Activated naive CD8-positive, alpha-beta T cell treated with anti-CD3 and anti-CD28 coated beads for 36 hours (primary cell): ENCODE measurements around the gene EMD. TPM values are rescaled to one million over a fixed set of nuclear protein-coding genes. Genes with fewer than 3 reads are reported as not detected.

ENCODE experiments used
- DNase-seq: peaks from one replicate; pipeline ENCODE4 v3.0.0; 2021
- H3K27ac Mint-ChIP-seq: one replicate; pipeline ENCODE4 v1.8.0; 2022; ENCODE audit warnings: mild to moderate bottlenecking, moderate library complexity, mixed read lengths
- H3K27me3 Mint-ChIP-seq: one replicate; pipeline ENCODE4 v1.8.0; 2022; ENCODE audit warnings: mild to moderate bottlenecking, mixed read lengths
- H3K36me3 Mint-ChIP-seq: one replicate; pipeline ENCODE4 v1.8.0; 2021; ENCODE audit warnings: mild to moderate bottlenecking, mixed read lengths
- H3K4me1 Mint-ChIP-seq: one replicate; pipeline ENCODE4 v1.8.0; 2021; ENCODE audit warnings: mixed read lengths
- H3K4me3 Mint-ChIP-seq: one replicate; pipeline ENCODE4 v1.8.0; 2022; ENCODE audit warnings: mild to moderate bottlenecking, moderate library complexity, mixed read lengths
- H3K9me3 Mint-ChIP-seq: one replicate; pipeline ENCODE4 v1.8.0; 2022; ENCODE audit warnings: mixed read lengths
- total RNA-seq, 2 experiments: library from RNA; stranded (reverse); gene quantifications; one replicate each; pipeline ENCODE4 v1.2.3, GENCODE V29; 2021

The EMD gene
- total RNA-seq, 2 experiments from 2014 or later: 110 to 112 TPM

- Mint-ChIP-seq H3K4me1 (peaks cover 25% of the 10 kb centered on the region), H3K27me3 (no peaks in the 10 kb centered on the region)
Measured at GRCh38 chrX:154351183-154352011, 27.7 kb upstream of the EMD start.

GRCh38 chrX:154352012-154352401 is 27.1 kb upstream of the EMD start:
- Mint-ChIP-seq H3K9me3 (no peaks in the 10 kb centered on the region), H3K4me1 (peaks cover 25% of the 10 kb centered on the region), H3K27ac (peak overlapping the region; percentile 79), H3K36me3 (peaks cover 17% of the 10 kb centered on the region), H3K27me3 (no peaks in the 10 kb centered on the region), H3K4me3 (no peak overlapping the region)
- DNase-seq: no peak

More at GRCh38 chrX:154351183-154352011, 27.7 kb upstream of the EMD start:
- H3K36me3 Mint-ChIP-seq: peaks cover 17% of the 10 kb centered on the region
- peak overlapping the region; percentile 79 for H3K27ac Mint-ChIP-seq
- no peaks in the 10 kb centered on the region for H3K9me3 Mint-ChIP-seq
- no peak overlapping the region for H3K4me3 Mint-ChIP-seq
- DNase-seq: no peak

GRCh38 chrX:154352466-154352865 is 26.6 kb upstream of the EMD start:
- H3K36me3 Mint-ChIP-seq: peaks cover 13% of the 10 kb centered on the region
- H3K27ac Mint-ChIP-seq: no peak overlapping the region
- no peak for DNase-seq
- H3K4me1 Mint-ChIP-seq: peaks cover 22% of the 10 kb centered on the region
- no peaks in the 10 kb centered on the region for H3K9me3 Mint-ChIP-seq
- no peaks in the 10 kb centered on the region for H3K27me3 Mint-ChIP-seq
- H3K4me3 Mint-ChIP-seq: no peak overlapping the region

- Mint-ChIP-seq H3K27ac (no peak overlapping the region), H3K4me3 (no peak overlapping the region), H3K9me3 (no peaks in the 10 kb centered on the region), H3K27me3 (no peaks in the 10 kb centered on the region), H3K36me3 (peaks cover 9% of the 10 kb centered on the region), H3K4me1 (peaks cover 17% of the 10 kb centered on the region)
- no peak for DNase-seq
Measured at GRCh38 chrX:154353172-154353843, 25.8 kb upstream of the EMD start.

DNA sequence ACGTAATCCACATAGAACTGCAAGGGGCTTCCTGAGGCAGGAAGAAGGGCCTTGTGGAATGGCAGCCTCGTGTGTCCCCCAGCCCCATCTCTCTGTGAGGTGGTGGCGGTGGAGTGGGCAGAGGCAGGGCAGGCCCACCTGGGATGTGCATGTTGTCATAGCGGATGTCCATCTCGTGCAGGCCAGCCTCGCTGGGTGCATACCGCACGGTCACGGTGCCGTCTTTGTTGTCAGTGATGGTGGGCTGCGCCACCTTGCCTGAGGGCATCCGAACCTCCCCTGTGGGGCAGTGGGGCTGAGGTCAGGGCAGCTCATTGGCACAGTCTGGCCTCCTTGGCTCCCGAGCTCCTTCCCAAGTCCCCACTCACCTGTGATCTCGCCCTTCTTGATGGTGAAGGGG is 25.1 kb upstream of the EMD start:
- Mint-ChIP-seq H3K36me3 (peaks cover 11% of the 10 kb centered on the region), H3K27ac (no peak overlapping the region), H3K4me1 (peaks cover 16% of the 10 kb centered on the region), H3K27me3 (no peaks in the 10 kb centered on the region), H3K9me3 (no peaks in the 10 kb centered on the region), H3K4me3 (no peak overlapping the region)
- no peak for DNase-seq

GRCh38 chrX:154354516-154354915 is 24.6 kb upstream of the EMD start:
- no peak for DNase-seq
- no peaks in the 10 kb centered on the region for H3K9me3 Mint-ChIP-seq
- H3K36me3 Mint-ChIP-seq: peaks cover 8% of the 10 kb centered on the region
- no peak overlapping the region for H3K4me3 Mint-ChIP-seq
- no peaks in the 10 kb centered on the region for H3K27me3 Mint-ChIP-seq
- no peak overlapping the region for H3K27ac Mint-ChIP-seq
- H3K4me1 Mint-ChIP-seq: peaks cover 14% of the 10 kb centered on the region

DNA sequence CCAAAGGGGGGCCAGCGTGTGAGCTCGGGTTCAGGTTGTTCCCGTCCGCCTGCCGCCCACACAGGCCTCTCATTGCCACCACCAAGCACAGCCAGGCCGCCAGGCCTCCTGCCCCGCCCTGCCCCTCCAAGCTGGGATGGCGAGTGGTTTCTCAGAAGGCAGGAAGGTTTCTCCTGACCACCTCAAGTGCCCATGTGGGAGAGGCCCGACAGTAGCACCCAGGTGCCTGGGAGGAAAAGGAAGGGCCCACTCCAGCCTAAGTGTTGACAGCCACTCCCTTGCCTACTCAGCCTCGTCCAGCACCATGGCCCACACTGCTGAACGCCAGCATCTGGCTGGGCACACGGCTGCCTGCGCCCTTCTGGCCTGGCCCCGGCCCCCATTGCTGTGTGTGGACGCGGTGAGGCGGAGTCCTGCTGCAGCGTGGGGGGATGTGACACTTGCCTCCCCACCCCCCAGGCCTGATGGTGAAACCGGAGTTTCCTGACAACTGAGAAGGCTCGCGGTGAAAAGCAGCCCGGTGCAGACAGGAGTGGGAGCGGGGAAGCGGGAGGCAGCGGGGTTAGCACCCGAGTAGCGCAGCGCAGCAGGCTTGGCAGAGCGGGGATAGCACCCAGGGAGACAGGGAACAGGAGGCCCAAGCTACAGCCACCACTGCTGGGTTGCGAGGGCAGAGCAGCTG is 23.9 kb upstream of the EMD start:
- peaks cover 8% of the 10 kb centered on the region for H3K36me3 Mint-ChIP-seq
- no peak for DNase-seq
- H3K27ac Mint-ChIP-seq: no peak overlapping the region
- no peaks in the 10 kb centered on the region for H3K27me3 Mint-ChIP-seq
- H3K4me1 Mint-ChIP-seq: peaks cover 14% of the 10 kb centered on the region
- H3K9me3 Mint-ChIP-seq: no peaks in the 10 kb centered on the region
- no peak overlapping the region for H3K4me3 Mint-ChIP-seq

- no peak for DNase-seq
- Mint-ChIP-seq H3K4me1 (peaks cover 14% of the 10 kb centered on the region), H3K27ac (no peak overlapping the region)
Measured at GRCh38 chrX:154355776-154356140, 23.3 kb upstream of the EMD start.

GRCh38 chrX:154356596-154356995 is 22.5 kb upstream of the EMD start:
- Mint-ChIP-seq H3K4me3 (no peak overlapping the region), H3K27ac (no peak overlapping the region), H3K9me3 (no peaks in the 10 kb centered on the region), H3K36me3 (peaks cover 9% of the 10 kb centered on the region), H3K4me1 (peaks cover 15% of the 10 kb centered on the region), H3K27me3 (no peaks in the 10 kb centered on the region)
- no peak for DNase-seq

More at GRCh38 chrX:154355776-154356140, 23.3 kb upstream of the EMD start:
- no peaks in the 10 kb centered on the region for H3K27me3 Mint-ChIP-seq
- no peak overlapping the region for H3K4me3 Mint-ChIP-seq
- H3K9me3 Mint-ChIP-seq: no peaks in the 10 kb centered on the region
- H3K36me3 Mint-ChIP-seq: peaks cover 9% of the 10 kb centered on the region

GRCh38 chrX:154357205-154357604 is 21.9 kb upstream of the EMD start:
- no peaks in the 10 kb centered on the region for H3K27me3 Mint-ChIP-seq
- H3K4me1 Mint-ChIP-seq: peaks cover 12% of the 10 kb centered on the region
- H3K4me3 Mint-ChIP-seq: no peak overlapping the region
- H3K27ac Mint-ChIP-seq: no peak overlapping the region
- peaks cover 9% of the 10 kb centered on the region for H3K36me3 Mint-ChIP-seq
- no peak for DNase-seq
- H3K9me3 Mint-ChIP-seq: no peaks in the 10 kb centered on the region

GRCh38 chrX:154358011-154358410 is 21.1 kb upstream of the EMD start:
- DNase-seq: no peak
- H3K27me3 Mint-ChIP-seq: no peaks in the 10 kb centered on the region
- no peaks in the 10 kb centered on the region for H3K9me3 Mint-ChIP-seq
- H3K4me3 Mint-ChIP-seq: no peak overlapping the region
- H3K4me1 Mint-ChIP-seq: peaks cover 10% of the 10 kb centered on the region
- peaks cover 13% of the 10 kb centered on the region for H3K36me3 Mint-ChIP-seq
- H3K27ac Mint-ChIP-seq: no peak overlapping the region

- H3K27ac Mint-ChIP-seq: peak overlapping the region; percentile 58
- H3K4me1 Mint-ChIP-seq: peaks cover 5% of the 10 kb centered on the region
- H3K4me3 Mint-ChIP-seq: peak overlapping the region; percentile 48
- no peak for DNase-seq
- H3K36me3 Mint-ChIP-seq: peaks cover 13% of the 10 kb centered on the region
- H3K9me3 Mint-ChIP-seq: no peaks in the 10 kb centered on the region
- no peaks in the 10 kb centered on the region for H3K27me3 Mint-ChIP-seq
Measured at GRCh38 chrX:154358829-154359228, 20.3 kb upstream of the EMD start.

GRCh38 chrX:154359362-154360154 is 19.5 kb upstream of the EMD start:
- Mint-ChIP-seq H3K27ac (no peak overlapping the region), H3K4me3 (no peak overlapping the region), H3K36me3 (peaks cover 11% of the 10 kb centered on the region), H3K27me3 (no peaks in the 10 kb centered on the region), H3K4me1 (peaks cover 4% of the 10 kb centered on the region), H3K9me3 (no peaks in the 10 kb centered on the region)
- no peak for DNase-seq

DNA sequence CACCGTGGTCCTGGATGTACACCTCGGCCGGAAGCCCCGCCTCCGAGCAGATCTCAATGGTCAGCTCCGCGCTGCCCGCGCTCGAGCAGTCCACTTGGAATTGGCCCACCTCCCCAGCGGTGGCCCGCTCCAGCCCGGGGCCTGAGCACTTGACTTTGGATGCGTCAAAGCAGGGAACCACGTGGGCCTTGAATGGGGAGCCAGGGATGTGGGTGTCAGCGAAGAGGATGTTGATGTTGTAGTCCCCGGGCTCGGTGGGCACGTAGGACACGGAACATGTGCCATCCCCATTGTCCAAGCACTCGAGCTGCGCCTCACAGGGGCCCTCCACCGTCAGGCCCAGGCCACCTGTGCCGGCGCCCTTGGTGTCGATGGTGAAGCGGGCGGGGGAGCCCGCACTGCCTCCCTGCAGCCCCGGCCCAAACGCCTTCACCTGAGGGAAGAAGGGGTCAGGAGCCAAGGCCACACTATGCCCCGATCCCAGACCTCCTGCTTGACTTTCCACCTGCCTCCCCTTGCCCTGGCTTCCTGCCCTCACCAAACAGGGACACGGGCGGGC is 18.9 kb upstream of the EMD start:
- H3K4me1 Mint-ChIP-seq: peaks cover 4% of the 10 kb centered on the region
- no peak overlapping the region for H3K4me3 Mint-ChIP-seq
- H3K27ac Mint-ChIP-seq: no peak overlapping the region

More for the DNA sequence above, 18.9 kb upstream of the EMD start:
- no peaks in the 10 kb centered on the region for H3K27me3 Mint-ChIP-seq
- H3K9me3 Mint-ChIP-seq: no peaks in the 10 kb centered on the region
- DNase-seq: no peak
- peaks cover 11% of the 10 kb centered on the region for H3K36me3 Mint-ChIP-seq
